Stimulated activated CD4-positive, alpha-beta T cell treated with anti-CD3 and anti-CD28 coated beads, Interleukin-15, amount 100 ng/mL, for 24 hours (primary cell): Measurements from ENCODE around the gene KLK5.
"Not testable (repeated sequence)": the region's sequence is repeated elsewhere in the genome, so short reads cannot be mapped to it uniquely, and the experiment has no call there.

Experiments
- DNase-seq: peaks from one replicate; pipeline ENCODE4 v3.0.0-alpha.2; 2020

KLK5 gene

DNA sequence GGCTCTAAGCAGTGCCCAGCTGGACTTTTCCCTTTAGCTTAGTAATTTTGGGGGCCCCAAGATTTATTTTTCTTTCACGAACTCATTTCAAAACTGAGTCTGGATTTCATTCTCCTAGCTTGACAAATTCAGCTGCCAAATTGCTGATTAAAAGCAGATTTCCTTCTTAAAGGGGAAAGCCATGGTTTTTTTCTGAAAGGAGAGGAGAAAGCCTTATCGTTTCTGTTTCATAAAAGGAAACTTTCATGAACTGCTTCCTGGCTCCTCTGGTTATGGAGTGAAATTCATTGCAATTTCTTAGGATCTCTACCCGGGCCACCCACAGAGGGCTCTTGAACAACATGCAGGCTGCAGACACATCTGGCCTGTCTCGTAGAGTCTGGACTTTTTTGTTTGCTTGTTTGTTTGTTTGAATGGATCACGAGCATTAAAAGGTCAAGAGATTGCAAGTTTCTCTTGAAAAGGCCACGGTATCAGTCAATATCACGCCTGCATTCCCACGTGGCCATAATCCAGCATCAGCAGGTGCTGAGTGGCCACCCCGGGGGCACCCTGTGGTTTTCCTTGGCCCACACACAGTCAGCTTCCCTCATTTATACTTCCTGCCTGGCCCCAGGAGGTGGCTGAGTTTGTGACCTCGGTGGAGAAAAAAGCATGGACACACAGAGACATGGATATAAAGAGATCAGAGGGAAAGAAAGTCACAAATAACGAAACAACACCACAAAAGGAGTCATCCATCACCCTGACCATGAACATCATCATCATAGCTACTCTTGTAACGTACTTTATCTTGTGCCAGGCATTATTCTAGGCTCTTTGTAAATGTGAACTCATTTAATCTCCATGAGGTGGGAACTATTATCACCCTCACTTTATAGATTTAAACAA, 31.2 kb downstream of the KLK5 start:
- DNase-seq = no peak

DNA sequence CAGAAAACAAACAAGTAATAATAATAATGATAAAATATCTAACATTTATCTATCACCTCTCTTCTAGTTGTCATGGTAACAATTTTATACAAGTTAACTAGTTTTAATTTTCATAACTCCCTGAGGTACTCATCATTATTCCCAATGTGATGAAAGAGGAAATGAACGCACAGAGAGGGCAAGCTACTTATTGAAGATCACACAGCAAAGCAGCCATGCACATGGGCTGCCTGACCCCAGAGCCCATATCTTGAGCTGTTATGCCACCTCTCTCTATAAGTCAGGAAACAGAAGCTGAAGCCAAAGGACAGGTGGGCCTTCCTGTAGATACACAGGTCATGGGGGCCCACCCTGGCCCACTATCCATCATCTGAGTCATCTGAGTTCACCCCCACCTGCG, 36.8 kb downstream of the KLK5 start:
- DNase-seq = no peak

DNA sequence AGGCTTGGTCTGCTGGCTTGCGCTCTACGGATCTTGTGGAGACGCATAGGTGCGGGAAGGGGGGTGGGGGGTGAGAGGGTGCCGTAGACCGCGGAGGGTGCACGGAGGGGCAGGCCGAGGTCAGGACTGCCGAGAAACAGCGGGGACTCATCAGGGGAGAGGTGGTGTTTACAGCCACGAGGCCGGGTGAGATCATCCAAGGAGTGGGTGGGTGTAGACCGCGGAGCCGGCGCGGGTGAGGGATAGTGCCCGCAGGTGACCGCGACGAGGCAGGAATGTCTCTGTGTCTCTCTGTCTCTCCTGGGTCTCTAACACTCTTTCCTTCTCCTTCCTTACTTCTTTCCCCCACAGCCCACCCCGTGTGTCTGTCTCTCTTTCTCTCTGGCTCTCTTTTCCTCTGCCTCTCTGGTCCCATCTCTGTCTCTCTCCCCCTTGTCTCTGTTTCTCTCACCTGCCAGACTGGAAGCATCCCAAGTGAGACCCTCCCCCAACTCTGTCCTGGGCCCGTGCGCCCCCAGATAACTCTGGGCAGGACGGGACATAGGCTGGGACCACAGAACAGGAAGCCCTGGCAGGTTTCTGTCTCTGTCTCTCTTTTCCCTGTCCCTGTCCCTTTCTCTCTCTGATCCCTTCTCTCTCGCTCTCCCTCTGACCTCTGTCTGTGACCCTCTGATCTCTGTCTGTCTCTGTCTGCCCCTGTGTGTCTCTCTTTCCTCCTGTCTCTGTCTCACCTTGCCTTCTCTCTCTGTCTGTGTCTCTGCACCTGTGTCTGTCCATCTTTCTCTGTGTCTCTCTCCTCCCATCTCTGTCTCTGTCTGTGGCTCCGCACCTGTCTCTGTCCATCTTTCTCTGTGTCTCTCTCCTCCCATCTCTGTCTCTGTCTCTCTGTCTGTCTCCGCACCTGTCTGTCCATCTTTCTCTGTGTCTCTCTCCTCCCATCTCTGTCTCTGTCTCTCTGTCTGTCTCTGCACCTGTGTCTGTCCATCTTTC, 39.8 kb downstream of the KLK5 start:
- peak; percentile 48 for DNase-seq

DNA sequence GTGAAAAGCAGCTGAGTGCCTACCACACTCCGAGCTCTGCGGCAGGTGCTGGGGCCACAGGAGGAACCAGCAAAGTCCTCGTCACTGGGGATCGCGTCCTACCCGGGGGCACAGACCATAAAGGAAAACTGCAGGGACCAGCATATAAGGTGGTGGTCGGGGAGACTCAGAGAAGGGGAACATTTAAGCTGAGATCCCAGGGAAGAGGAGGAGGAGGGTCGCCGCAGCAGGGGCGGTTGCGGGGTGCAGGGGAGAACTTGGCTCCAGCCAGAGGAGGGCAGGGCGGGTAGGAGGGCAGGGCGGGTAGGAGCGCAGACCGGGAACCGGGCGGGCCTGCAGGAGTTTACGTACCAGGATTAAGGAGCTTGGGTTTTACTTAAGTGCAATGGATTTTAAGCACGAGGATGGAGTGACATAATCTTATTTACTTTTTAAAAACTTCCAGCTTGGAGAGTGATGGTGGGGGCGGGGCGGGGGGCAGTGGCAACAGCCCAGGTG, 40.7 kb downstream of the KLK5 start:
- no peak for DNase-seq

DNA sequence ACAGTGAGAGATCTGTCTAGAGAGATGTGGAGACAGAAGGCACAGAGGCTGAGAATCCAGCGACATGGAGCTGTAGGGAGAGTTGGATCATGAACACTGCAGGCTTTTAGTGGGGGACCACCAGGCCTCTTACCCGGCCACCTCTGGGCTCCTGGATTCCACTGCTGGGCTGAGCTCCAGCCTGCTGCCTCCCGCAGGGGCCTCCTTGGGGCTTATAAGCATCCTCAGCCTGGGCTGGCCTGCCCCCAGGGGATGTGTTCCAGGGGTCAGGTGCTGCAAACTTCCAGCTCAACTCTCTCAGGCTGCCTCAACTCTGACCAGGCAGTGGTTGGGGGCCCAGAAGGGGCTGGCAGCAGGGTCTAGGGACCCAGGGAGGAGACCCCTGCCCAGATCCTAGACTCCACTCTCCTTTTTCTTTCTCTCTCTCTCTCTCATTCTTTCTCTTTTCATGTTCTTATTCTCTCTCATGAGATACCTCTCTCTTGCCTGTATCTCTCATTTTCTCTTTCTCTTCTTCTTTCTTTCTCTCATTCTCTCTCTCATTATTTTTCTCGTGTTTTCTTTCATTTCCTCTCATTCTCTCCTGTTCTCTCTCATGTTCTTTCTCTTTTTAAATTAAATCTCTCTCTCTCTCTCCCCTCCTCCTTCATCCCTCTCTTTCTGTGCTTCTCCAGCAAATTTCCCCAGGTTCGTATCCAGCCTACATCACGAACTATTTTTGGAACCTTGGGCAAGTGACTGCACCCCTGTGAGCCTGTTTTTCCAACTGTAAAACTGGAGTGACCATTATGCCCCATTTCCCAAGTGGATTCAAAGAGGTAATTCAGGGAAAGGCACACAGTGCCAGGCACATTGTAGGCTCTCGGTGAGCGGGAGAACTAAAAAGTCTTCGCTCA, 41.4 kb downstream of the KLK5 start, which contains the start of gene KLK4:
TSS of gene KLK4 (minus strand) at position 190 of the 896 bp plus-strand sequence. CDS start 657 bp downstream, outside the sequence.
- DNase-seq = no peak

DNA sequence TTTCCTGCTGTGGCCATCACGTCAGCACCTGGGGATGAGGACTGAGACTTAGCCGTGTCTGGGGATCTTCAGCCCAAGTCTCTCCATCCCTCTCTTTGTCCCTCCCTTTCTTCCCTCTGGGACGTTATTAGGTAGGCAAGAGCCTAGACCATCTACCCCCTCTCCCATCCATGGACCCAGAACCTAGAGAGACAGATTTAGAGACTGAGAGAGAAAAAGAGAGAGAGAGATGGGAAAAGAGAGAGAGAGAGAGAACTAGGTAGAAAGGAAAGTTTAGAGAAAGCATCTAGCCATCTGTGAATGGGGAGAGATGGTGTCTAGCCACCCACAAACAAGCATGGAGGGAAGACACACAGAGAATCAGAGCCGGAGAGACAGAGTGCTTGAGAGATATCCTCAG, 42.1 kb downstream of the KLK5 start:
- DNase-seq = no peak

DNA sequence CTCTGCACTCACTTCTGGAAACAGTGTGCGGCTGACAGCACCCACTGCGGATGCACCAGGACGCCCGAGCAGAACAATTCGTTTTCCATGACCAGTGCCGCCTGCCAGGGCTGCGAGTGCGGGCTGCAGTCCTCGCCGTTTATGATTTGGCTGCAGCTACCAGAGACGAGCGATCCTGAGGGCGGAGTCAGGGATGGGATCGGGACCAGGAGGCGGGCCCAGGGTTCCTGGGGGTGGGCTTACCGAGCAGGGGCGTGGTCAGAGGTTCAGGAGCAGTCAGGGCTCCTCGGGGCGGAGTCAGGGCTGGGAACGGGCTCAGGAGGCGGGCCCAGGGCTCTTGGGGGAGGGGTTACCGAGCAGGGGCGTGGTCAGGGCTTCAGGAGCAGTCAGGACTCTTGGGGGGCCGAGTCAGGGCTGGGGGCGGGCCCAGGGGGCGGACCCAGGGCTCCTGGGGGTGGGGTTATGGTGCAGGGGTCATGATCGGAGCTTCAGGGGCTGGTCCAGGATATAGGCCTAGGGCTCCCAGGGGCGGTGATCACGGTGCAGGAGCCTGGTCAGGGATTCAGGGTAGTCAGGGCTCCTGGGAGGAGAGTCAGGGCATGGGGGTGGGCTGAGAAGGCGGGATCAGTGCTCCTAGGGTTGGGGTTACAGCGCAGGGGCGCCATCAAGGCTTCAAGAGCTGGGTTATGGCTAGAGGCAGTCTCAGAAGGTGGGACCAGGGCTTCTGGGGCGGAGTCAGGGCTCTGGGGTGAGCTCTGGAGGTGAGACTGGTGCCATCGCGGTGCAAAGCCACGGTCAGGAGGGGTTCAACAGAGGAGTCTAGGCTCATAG, 43.4 kb downstream of the KLK5 start:
- DNase-seq = peak; percentile 65

DNA sequence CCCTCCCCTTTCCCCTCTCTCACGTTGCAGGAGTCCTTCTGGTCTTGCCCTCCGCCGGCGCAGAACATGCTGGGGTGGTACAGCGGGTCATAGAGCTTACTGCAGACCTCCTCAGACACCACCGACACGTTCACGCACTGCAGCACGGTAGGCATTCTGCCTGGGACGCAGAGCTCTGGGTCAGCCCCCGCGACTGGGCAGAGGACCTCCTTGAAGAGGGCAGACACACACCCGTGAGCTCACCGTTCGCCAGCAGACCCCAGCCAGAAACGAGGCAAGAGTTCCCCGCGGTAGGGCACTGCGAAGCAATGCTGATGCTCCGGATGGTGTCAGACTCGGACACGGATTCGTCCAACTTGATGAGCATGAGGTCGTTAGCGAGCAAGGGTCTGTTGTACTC, 44.5 kb downstream of the KLK5 start:
- DNase-seq = no peak

DNA sequence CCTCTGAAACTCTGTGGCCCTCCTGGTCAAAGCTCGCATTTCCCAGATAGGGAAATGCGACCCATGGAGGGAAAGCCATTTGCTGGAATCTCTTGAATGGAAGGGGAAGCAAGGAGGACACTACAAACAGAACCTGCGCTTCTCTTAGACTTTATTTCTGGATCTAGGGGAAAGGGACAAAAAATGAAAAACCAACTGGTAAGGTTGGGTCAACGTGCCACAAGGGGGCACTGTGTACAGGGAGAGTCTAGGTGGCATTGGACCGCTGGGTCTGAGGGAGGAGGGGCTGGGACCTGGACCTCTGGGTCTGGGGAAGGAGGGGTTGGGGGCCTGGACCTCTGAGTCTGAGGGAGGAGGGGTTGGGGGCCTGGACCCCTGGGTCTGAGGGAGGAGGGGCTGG, 46.6 kb downstream of the KLK5 start:
- DNase-seq = peak; percentile 65

DNA sequence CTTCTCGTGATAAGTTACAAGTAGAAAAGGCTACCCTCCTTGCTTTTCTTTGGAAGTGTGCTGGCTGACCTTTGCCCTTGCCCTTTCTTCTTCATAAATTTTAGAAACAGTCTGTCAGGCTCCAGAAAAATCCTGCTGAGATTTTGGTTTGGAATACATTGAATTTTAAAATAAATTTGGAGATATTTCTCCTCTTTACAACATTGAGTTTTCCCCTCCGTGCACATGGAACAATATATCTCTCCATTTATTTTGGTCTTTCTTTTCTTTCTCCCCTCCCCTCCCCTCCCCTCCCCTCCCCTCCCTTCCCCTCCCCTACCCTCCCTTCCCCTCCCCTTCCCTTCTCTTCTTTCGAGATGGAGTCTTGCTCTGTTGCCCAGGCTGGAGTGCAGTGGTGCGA, 50.2 kb downstream of the KLK5 start:
- DNase-seq = no peak

DNA sequence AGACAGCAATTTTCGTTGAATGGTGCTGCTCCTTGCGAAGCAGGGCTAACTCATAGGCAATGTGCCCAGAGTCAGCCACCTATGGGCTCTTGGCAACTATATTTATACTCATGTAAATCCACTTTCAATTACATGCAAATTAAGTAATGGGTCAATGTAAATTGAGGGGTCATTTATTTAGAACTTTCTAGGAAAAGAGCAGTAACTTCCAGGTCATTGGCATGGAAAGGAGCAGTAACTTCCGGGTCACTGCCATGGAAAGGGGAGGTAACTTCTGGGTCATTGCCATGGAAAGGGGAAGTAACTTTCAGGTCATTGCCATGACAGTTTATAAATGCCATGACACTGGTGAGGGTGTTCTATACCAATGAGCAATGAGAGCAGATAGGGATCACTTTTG, 53.3 kb downstream of the KLK5 start:
- DNase-seq = no peak

DNA sequence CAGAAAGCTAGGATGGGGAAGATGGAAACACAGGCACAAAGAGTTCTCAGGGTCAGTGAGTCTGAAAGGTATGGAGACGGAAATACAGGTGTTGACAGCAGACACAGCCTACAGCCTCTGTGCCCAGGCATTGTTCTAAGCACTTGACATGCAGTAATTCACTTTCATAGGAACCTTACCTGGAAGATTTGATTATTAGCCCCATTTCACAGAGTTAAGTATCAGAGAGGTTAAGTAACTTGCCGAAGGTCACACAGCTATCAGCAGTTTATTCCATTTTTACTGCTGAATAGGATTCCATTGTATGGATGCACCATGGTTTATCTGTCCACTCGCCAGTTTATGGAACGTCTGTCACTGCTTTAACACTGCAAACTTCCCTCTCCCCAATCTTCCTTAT, 54.8 kb downstream of the KLK5 start:
- no peak for DNase-seq

DNA sequence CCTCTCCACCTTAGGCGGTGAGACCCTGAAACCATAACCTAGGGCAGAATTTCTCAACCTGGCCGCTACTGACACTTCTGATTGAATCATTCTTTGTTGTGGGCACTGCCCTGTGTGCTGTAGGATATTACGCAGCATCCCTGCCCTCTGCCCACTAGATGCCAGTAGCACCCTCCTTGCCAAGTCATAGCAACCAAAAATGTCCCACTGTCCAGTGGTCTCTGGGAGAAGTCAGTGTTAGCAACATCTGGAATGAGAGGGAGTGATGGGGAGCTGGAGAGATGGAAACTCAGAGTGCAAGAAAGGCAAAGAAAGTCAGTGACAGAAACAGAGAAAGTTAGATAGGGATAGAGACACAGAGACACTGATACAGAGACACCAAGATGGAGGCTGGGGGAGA, 55.2 kb downstream of the KLK5 start:
- DNase-seq = no peak

DNA sequence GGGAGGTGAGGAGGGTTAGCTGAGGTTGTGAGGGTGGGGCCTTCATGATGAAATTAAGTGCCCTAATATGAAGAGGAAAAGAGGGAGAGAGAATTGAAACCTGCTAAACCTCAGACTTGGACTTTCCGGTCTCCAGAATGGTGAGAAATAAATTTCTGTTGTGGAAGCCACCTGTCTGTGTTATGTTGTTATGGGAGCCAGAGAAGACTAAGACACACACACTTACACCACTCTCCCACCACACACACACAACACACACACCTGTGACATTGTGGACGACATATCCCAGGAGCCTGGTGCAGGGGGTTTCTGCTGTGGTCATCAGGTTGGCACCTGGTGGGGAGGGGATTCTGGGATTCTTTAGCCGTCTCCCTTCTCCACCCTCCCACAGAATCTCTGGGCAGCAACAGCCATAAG, 55.6 kb downstream of the KLK5 start:
- no peak for DNase-seq

DNA sequence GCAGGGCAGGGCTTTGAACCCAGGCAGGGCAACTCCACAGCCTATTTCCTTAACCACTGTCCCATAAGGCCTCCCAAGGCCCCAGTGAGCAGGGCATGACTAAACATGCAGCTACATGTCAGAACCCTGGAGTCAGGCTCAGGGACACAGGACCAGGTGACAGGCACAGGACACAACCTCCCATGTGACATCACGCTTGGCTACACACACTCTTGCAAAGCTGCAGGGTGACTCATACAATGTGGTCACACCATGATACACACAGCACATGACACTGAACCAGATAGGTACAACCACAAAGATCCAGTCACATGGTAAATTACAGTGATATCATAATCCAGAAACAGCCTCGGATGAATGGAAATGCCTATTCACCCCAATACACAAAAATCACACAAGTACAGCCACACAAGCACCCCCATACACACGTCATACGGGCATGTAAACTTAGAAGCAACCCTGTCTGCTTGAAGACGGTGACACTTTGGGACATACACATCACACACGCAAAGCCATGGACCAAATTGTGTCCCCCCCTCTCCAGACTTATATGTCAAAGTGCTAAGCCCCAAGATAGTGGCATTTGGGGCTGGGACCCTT, 56.1 kb downstream of the KLK5 start:
- DNase-seq = peak; percentile 35

DNA sequence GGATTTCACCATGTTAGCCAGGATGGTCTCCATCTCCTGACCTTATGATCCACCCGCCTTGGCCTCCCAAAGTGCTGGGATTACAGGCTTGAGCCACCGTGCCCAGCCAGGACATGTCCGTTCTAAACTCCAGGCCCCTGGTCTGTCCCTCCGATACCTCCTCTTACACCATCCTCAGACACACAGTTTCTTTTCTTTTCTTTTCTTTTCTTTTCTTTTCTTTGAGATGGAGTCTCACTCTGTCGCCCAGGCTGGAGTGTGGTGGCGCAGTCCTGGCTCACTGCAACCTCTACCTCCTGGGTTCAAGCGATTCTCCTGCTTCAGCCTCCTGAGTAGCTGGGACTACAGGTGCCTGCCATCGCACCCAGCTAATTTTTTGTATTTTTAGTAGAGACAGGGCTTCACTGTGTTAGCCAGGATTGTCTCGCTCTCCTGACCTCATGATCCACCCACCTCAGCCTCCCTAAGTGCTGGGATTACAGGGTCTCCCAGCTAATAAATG, 56.7 kb downstream of the KLK5 start:
- not testable (repeated sequence) for DNase-seq

DNA sequence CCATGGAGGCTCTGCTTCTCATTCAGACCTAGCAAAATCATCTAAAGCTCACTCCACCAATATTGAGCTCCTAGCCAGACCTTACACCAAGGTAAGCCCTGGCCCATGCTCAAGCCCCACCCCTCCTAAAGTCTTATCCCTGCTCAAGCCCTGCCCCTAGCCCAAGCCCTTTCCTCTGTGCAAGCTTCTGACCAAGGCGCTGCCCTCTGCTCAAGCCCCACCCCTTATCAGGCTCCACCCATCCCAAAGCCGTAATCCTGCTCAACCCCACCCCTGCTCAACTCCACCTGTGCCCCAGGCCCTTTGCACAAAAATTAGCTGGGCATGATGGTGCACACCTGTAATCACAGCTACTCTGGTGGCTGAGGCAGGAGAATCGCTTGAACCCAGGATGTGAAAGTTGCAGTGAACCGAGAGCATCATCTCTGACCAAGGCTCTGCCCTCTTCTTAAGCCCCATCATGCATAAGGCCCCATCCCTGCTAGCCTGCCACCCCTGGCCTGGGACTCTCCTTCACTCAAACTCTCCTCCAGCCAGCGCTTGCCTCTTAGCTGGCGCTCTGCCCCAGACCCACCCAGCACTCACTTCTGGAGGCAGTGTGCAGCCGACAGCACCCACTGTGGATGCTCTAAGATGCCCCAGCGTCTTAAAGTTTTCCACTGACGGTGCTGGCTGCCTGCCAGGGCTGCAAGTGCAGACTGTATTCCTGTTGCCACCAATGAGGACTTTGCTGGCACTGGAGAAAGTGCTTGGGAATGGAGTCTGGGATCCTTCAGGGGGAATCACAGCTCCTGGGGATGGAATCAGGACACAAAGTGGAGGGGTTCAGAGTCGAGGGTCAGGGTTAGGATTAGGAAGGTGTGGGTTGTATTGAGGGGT, 58.1 kb downstream of the KLK5 start:
- DNase-seq = no peak
